PC-3 (cell line): ENCODE measurements around the gene MKNK1. TPM values are rescaled to one million over a fixed set of nuclear protein-coding genes. Genes with fewer than 3 reads are reported as not detected.

Source experiments
- ATAC-seq: fragments of 200-7000 bp; cut with Tn5 transposase; 2 replicates; pipeline ENCODE4 v1.9.1; 2020; ENCODE audit warnings: mild to moderate bottlenecking, moderate library complexity
- BruUV-seq: library from RNA; stranded (reverse); fragments of 400-500 nt; replicated peaks from 2 replicates; lab custom pipeline; 2021; lab: Mats Ljungman, UMichigan
- CTCF ChIA-PET: fragments of 300-600 bp; sonication (Branson Sonifier 250); formaldehyde crosslinking; loops from one replicate; lab custom pipeline; 2022; ENCODE audit warnings: antibody characterized with exemption; lab: Charles Lee
- POLR2A ChIA-PET: fragments of 300-600 bp; sonication (Branson Sonifier 250); formaldehyde crosslinking; loops from one replicate; lab custom pipeline; 2022; ENCODE audit warnings: antibody characterized with exemption; ENCODE audit not compliant: unreplicated experiment; lab: Charles Lee
- DNase-seq: peaks from one replicate; pipeline ENCODE4 v3.0.0-alpha.2; 2015
- H2AFZ ChIP-seq: fragments of 300-600 bp; sonication (generic); 2 replicates; pipeline ENCODE4 v1.6.0; 2016; ENCODE audit warnings: antibody characterized with exemption, low read length
- H3F3A ChIP-seq: fragments of 300-600 bp; sonication (generic); one replicate; pipeline ENCODE4 v1.6.0; 2017; ENCODE audit warnings: antibody characterized with exemption, low read length, control low read depth, mild to moderate bottlenecking; ENCODE audit not compliant: unreplicated experiment
- H3K27ac ChIP-seq: fragments of 300-600 bp; sonication (generic); 2 replicates; pipeline ENCODE4 v1.5.1; 2016; ENCODE audit warnings: mild to moderate bottlenecking, low read length
- H3K27me3 ChIP-seq: fragments of 300-600 bp; sonication (generic); 2 replicates; pipeline ENCODE4 v1.6.1; 2016; ENCODE audit warnings: low read length, mixed read lengths
- H3K36me3 ChIP-seq: fragments of 300-600 bp; sonication (generic); 2 replicates; pipeline ENCODE4 v1.6.1; 2016; ENCODE audit warnings: low read depth, mixed run types, low read length, mixed read lengths
- H3K4me1 ChIP-seq: fragments of 300-600 bp; sonication (generic); 2 replicates; pipeline ENCODE4 v1.5.1; 2016; ENCODE audit warnings: low read length; ENCODE audit not compliant: insufficient read depth
- H3K4me2 ChIP-seq: fragments of 300-600 bp; sonication (generic); 2 replicates; pipeline ENCODE4 v1.6.0; 2016; ENCODE audit warnings: low read length
- H3K4me3 ChIP-seq: fragments of 300-600 bp; sonication (generic); 2 replicates; pipeline ENCODE4 v1.5.1; 2016; ENCODE audit warnings: mild to moderate bottlenecking, low read length, mixed read lengths
- H3K79me2 ChIP-seq: fragments of 300-600 bp; sonication (generic); 2 replicates; pipeline ENCODE4 v1.6.1; 2017; ENCODE audit warnings: low read length, mixed read lengths
- H3K9ac ChIP-seq: fragments of 300-600 bp; sonication (generic); 2 replicates; pipeline ENCODE4 v1.6.0; 2016; ENCODE audit warnings: mild to moderate bottlenecking, low read length
- H3K9me2 ChIP-seq: fragments of 300-600 bp; sonication (generic); replicated peaks from 2 replicates; pipeline ENCODE4 v1.6.1; 2016; ENCODE audit warnings: mixed run types, low read length, mixed read lengths
- H3K9me3 ChIP-seq: fragments of 300-600 bp; sonication (generic); 2 replicates; pipeline ENCODE4 v1.6.1; 2016; ENCODE audit warnings: low read length, mixed read lengths
- H4K20me1 ChIP-seq: fragments of 300-600 bp; sonication (generic); 2 replicates; pipeline ENCODE4 v1.6.1; 2016; ENCODE audit warnings: low read length, mixed read lengths
- EZH2 ChIP-seq: fragments of 300-600 bp; sonication (generic); IDR thresholded peaks from one replicate; pipeline ENCODE4 v1.6.1; 2017; ENCODE audit warnings: antibody characterized with exemption, mild to moderate bottlenecking, low read length; ENCODE audit not compliant: unreplicated experiment
- EZH2phosphoT487 ChIP-seq: fragments of 300-600 bp; sonication (generic); IDR thresholded peaks from 2 replicates; pipeline ENCODE4 v1.6.1; 2018; ENCODE audit warnings: mild to moderate bottlenecking, antibody characterized with exemption, low read length, borderline replicate concordance
- intact Hi-C: fragments of 100-400 bp; cut with micrococcal nuclease; formaldehyde crosslinking; loops from 2 replicates; pipeline ENCODE4 v1.9.0; 2023
- total RNA-seq: library from RNA; depleted of rRNA; stranded (reverse); fragments of >200 nt; gene quantifications from 2 replicates; pipeline ENCODE4 v1.2.3, GENCODE V29; 2014
- TF ChIP-seq, protein P1 (sequence below): fragments of 300-600 bp; sonication (generic); conservative IDR thresholded peaks from 2 replicates; pipeline ENCODE4 v1.5.1; 2017; ENCODE audit warnings: antibody characterized with exemption, low read depth, mild to moderate bottlenecking, low read length

The MKNK1 gene
- total RNA-seq, 1 experiment from 2014 or later = 36.8 TPM

DNA sequence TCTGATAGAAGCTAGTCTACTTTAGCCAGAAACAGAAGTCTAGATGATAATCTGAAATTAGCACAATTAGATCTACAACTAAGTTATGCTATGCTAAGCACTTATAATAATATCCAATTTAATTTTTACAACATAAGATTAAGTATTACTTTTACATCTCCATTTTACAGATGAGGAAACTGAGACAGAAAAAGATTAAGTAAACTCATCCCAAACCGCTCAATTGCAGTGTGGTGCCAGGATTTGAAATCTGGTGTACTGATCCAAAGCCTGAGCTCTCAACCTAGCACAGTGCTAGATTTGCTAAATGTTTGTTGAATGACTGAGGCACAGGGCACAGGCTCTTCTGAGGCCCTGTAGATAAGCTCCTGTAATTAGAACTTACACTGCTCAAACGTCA, 66.4 kb downstream of the MKNK1 start:
- no TSS peak for BruUV-seq

DNA sequence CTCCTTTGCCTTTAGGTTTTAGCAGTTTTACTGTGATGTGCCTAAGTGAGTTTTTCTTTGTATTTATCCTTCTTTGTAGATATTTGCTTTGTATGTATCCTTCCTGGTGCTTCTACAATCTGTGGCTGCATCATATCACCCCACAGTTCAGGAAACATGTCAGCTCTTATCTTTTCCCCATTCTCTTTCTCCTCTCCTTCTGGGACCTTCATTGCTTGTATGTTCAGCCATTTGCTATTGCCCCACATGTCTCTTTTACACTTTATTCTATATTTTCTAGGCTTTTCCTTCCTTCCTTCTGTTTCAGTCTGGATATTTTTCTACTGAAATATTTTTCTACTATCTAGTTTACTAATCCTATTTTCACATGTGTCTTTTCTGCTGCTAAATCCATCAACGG, 67.5 kb downstream of the MKNK1 start:
- ATAC-seq (no peak), DNase-seq (no peak)
- H3K79me2 ChIP-seq = no peaks in the 10 kb centered on the region
- H3K4me1 ChIP-seq = peaks cover 3% of the 10 kb centered on the region; the same call in 1 of the 2 replicates
- intact Hi-C loops = no loop called here
- no peaks in the 10 kb centered on the region for H4K20me1 ChIP-seq
- no peaks in the 10 kb centered on the region for H3F3A ChIP-seq
- no peak overlapping the region for H3K27ac ChIP-seq
- no peaks in the 10 kb centered on the region for H3K36me3 ChIP-seq
- CTCF ChIA-PET = no interaction called here
- POLR2A ChIA-PET = no interaction called here
- no peak overlapping the region for H3K4me2 ChIP-seq
- no TSS peak for BruUV-seq
- H3K9me2 ChIP-seq = no peaks in the 10 kb centered on the region
- no peak overlapping the region for H3K9ac ChIP-seq
- TF ChIP-seq, protein P1, sequence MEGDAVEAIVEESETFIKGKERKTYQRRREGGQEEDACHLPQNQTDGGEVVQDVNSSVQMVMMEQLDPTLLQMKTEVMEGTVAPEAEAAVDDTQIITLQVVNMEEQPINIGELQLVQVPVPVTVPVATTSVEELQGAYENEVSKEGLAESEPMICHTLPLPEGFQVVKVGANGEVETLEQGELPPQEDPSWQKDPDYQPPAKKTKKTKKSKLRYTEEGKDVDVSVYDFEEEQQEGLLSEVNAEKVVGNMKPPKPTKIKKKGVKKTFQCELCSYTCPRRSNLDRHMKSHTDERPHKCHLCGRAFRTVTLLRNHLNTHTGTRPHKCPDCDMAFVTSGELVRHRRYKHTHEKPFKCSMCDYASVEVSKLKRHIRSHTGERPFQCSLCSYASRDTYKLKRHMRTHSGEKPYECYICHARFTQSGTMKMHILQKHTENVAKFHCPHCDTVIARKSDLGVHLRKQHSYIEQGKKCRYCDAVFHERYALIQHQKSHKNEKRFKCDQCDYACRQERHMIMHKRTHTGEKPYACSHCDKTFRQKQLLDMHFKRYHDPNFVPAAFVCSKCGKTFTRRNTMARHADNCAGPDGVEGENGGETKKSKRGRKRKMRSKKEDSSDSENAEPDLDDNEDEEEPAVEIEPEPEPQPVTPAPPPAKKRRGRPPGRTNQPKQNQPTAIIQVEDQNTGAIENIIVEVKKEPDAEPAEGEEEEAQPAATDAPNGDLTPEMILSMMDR = no peak
- TF ChIP-seq EZH2phosphoT487 (no peak), EZH2 (no peak)
- H3K9me3 ChIP-seq = no peaks in the 10 kb centered on the region
- H2AFZ ChIP-seq = no peak overlapping the region
- no peak overlapping the region for H3K4me3 ChIP-seq
- no peaks in the 10 kb centered on the region for H3K27me3 ChIP-seq

More for the DNA sequence above, 66.4 kb downstream of the MKNK1 start:
- Histone ChIP-seq H3K36me3 (no peaks in the 10 kb centered on the region), H4K20me1 (no peaks in the 10 kb centered on the region), H3K27me3 (no peaks in the 10 kb centered on the region), H3K4me1 (peaks cover 3% of the 10 kb centered on the region; the same call in 1 of the 2 replicates), H3K4me3 (no peak overlapping the region), H3K9me2 (no peaks in the 10 kb centered on the region), H3K79me2 (no peaks in the 10 kb centered on the region), H2AFZ (no peak overlapping the region), H3K9me3 (no peaks in the 10 kb centered on the region), H3K27ac (no peak overlapping the region), H3F3A (no peaks in the 10 kb centered on the region), H3K9ac (no peak overlapping the region), H3K4me2 (no peak overlapping the region)
- ChIA-PET CTCF (no interaction called here), POLR2A (no interaction called here)
- TF ChIP-seq, protein P1 = no peak
- no peak for TF ChIP-seq EZH2phosphoT487
- no peak for TF ChIP-seq EZH2
- ATAC-seq = no peak
- intact Hi-C loops = no loop called here
- no peak for DNase-seq

DNA sequence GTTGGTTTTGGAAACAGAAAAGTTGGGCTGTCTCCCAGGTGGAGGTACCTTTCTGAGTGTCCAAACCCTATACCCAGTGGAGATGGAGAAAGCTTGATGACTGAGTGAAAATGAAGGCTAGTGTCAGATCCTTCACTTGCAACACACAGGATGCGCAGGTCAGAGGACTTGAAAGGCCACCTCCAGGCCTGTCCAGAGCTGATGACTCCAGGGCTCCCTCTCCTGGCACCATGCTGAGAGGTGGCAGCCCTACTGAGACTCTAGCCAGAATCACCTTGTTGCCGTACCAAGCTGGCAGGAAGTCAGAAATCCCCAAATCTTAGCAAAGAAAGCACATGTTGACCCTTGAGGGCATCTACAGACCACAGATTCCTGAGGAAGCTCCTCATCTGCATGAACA, 69.0 kb downstream of the MKNK1 start:
- no peak for TF ChIP-seq EZH2
- TF ChIP-seq, protein P1 = peak; percentile 74
- no peak overlapping the region for H3K4me3 ChIP-seq
- H3K79me2 ChIP-seq = no peaks in the 10 kb centered on the region
- H3K36me3 ChIP-seq = no peaks in the 10 kb centered on the region
- H3K27me3 ChIP-seq = no peaks in the 10 kb centered on the region
- H3K9ac ChIP-seq = no peak overlapping the region
- H2AFZ ChIP-seq = 0 out of 2 replicates have a peak overlapping the region, but pooled peaks have one; percentile 35
- H3K9me2 ChIP-seq = no peaks in the 10 kb centered on the region
- intact Hi-C loops = no loop called here
- H3K4me2 ChIP-seq = no peak overlapping the region
- H3K4me1 ChIP-seq = peaks cover 11% of the 10 kb centered on the region; the same call in 1 of the 2 replicates
- ATAC-seq (peak; percentile 42), DNase-seq (peak; percentile 59)
- H3F3A ChIP-seq = no peaks in the 10 kb centered on the region
- CTCF ChIA-PET = interaction anchor here (2.0 kb wide), 1 partner anchor 88 kb away, joined by 10 read pairs; no protein-coding TSS in a partner anchor
- no peak overlapping the region for H3K27ac ChIP-seq
- H3K9me3 ChIP-seq = no peaks in the 10 kb centered on the region
- POLR2A ChIA-PET = no interaction called here
- H4K20me1 ChIP-seq = no peaks in the 10 kb centered on the region
- BruUV-seq = no TSS peak
